Central memory CD8-positive, alpha-beta T cell (primary cell): ENCODE measurements around the gene HYAL2.

Experiments
- ATAC-seq: fragments of 150-1000 bp; cut with Tn5 transposase; replicated peaks from 2 replicates; pipeline ENCODE4 v1.10.0; 2022; ENCODE audit warnings: mild to moderate bottlenecking, moderate FRiP score, moderate number of reproducible peaks; ENCODE audit not compliant: poor library complexity, severe bottlenecking; ENCODE audit errors: extremely low read depth
- DNase-seq, 2 donors: peaks; one replicate each; pipeline ENCODE4 v3.0.0; 2021; ENCODE audit warnings: low spot score in 2 of 2
- H3K27ac Mint-ChIP-seq: one replicate; pipeline ENCODE4 v1.8.0; 2022; ENCODE audit warnings: low read depth, mild to moderate bottlenecking, moderate library complexity, mixed read lengths
- H3K27me3 Mint-ChIP-seq: one replicate; pipeline ENCODE4 v1.8.0; 2022; ENCODE audit warnings: mixed read lengths
- H3K36me3 Mint-ChIP-seq: one replicate; pipeline ENCODE4 v1.8.0; 2022; ENCODE audit warnings: mild to moderate bottlenecking, moderate library complexity, mixed read lengths; ENCODE audit not compliant: insufficient read depth
- H3K4me1 Mint-ChIP-seq: one replicate; pipeline ENCODE4 v1.8.0; 2022; ENCODE audit warnings: mixed read lengths
- H3K4me3 Mint-ChIP-seq: one replicate; pipeline ENCODE4 v1.8.0; 2022; ENCODE audit warnings: mild to moderate bottlenecking, moderate library complexity, mixed read lengths
- H3K9me3 Mint-ChIP-seq: one replicate; pipeline ENCODE4 v1.8.0; 2022; ENCODE audit warnings: mixed read lengths

HYAL2 gene, protein sequence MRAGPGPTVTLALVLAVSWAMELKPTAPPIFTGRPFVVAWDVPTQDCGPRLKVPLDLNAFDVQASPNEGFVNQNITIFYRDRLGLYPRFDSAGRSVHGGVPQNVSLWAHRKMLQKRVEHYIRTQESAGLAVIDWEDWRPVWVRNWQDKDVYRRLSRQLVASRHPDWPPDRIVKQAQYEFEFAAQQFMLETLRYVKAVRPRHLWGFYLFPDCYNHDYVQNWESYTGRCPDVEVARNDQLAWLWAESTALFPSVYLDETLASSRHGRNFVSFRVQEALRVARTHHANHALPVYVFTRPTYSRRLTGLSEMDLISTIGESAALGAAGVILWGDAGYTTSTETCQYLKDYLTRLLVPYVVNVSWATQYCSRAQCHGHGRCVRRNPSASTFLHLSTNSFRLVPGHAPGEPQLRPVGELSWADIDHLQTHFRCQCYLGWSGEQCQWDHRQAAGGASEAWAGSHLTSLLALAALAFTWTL

DNA sequence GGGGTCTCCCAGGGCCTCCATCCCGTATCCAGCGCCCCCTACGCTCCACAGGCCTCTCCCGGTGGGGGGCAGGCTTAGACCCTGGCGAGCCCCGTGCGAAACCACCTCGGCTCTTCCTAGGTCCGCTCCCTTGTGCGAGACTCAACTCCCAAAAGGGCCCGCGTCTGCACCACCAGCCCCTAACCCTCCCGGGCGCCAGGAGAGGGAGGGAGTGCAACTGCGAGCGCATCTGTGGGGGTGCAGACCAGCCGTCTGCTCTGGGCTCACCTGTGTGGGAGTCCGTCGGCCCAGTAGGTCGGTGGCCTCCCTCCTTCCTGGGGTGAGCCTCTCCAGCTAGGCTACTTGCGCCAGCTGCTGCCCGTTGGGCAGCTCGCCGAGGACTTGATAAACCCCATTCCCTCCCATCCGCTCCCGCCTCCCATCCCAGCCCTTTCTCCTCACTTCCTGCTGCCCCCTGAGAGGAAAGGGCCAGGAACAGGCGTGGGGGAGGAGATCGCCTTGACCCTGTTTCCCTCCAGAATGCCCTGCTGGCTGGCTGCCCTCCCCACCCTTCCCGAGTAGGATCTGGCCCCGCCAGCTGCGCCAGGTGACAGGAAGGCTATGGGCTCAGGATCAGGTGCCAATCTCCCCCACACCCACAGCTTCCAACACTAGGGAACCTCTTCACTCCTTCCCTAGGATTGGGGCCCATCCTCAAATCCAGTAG lies at the start of gene HYAL2:
HYAL2 (minus strand) TSS at position 360 of the 706 bp plus-strand sequence. CDS start 2,256 bp downstream, outside the sequence.
- Mint-ChIP-seq H3K27ac (peak within 1 kb of the TSS; percentile 83), H3K4me1 (peaks cover 55% of the 10 kb centered on the region), H3K36me3 (peaks cover 3% of the 10 kb centered on the region), H3K4me3 (peak within 1 kb of the TSS; percentile 85), H3K9me3 (no peaks in the 10 kb centered on the region), H3K27me3 (no peaks in the 10 kb centered on the region)
- ATAC-seq = no peak
- no peak for DNase-seq

DNA sequence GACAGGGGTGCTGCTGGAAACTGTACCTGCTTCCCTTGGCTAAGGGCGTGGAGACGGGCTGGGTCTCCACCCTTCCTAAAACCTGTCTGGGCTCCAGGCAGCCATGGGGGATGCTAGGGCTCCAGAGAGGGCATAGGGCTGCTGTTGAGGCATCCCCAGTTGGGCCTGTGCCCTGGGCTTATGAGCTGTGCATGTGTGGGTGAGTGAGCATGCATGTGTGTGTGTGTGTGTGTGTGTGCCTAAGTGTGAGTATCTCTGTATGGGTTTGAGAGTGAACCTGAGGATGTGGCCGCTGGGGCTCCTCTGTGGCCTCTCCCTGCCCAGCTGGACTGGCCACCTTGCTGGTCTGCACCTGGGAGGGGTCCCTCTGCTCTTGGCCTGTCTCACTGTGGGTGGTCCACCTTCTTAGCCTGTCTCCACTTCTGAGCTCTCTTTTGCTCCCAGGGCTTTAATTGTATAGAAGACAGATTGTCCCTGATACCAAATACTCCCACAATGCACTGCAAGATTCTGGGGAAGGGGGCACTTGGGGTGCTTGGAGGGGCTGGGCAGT lies 48.7 kb upstream of the HYAL2 start:
- H3K36me3 Mint-ChIP-seq = peaks cover 3% of the 10 kb centered on the region
- H3K9me3 Mint-ChIP-seq = no peaks in the 10 kb centered on the region
- H3K27me3 Mint-ChIP-seq = no peaks in the 10 kb centered on the region
- H3K4me1 Mint-ChIP-seq = peaks cover 34% of the 10 kb centered on the region
- no peak overlapping the region for H3K27ac Mint-ChIP-seq
- H3K4me3 Mint-ChIP-seq = no peak overlapping the region
- ATAC-seq (no peak), DNase-seq (no peak)

DNA sequence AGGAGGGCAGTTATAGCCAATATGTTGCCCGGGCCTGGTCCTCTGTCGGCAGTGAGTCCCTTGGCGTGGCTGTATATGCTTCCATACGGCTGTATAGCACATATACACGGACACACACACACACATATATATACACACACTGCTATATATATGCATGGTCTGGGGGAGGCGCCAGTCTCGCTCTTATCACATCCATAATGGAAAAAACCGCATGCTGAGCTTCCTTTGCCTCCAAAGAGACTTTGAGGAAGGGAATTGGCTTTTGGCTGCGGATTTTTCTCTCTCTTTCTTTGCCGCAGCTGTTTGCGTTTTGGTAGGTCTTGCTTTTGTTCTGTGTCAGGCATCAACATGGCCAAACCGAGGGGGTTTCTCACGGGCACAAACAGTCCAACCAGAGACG lies 48.0 kb upstream of the HYAL2 start:
- no peak for ATAC-seq
- Mint-ChIP-seq H3K4me3 (no peak overlapping the region), H3K36me3 (peaks cover 3% of the 10 kb centered on the region), H3K27ac (no peak overlapping the region), H3K4me1 (peaks cover 40% of the 10 kb centered on the region), H3K9me3 (no peaks in the 10 kb centered on the region), H3K27me3 (no peaks in the 10 kb centered on the region)
- no peak for DNase-seq

DNA sequence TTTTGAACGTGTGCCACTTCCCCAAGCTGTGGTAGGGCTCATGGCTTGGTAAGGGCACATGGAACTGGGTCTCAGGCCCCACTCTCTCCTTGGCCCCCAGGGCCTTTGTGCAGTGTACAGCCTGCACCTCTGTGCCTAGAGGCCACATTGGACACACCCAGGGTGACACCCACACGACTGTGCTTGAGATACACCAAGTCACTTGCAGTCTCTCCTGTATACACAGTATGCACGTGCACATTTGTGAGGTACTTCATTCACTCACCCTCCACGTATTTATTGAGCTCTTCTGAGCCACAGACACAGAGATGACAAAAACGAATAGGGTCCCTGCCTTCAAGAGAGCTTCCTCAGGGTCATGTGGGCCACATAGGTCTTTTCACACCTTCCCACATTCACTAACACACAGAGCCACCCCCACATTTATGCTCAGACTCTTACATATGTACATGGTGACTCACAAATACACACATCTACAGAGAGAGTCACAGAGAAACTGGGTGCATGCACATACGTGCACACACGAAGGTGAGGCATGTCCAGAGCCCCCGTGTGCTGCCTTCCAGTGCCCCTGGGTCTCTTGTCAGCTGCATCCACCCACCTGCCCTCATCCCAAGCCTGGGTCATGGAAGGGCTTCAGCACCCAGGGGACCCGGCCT lies 46.6 kb upstream of the HYAL2 start:
- H3K4me1 Mint-ChIP-seq = peaks cover 44% of the 10 kb centered on the region
- peaks cover 4% of the 10 kb centered on the region for H3K36me3 Mint-ChIP-seq
- ATAC-seq = no peak
- H3K9me3 Mint-ChIP-seq = no peaks in the 10 kb centered on the region
- H3K4me3 Mint-ChIP-seq = no peak overlapping the region
- H3K27me3 Mint-ChIP-seq = no peaks in the 10 kb centered on the region
- no peak overlapping the region for H3K27ac Mint-ChIP-seq
- DNase-seq = no peak

DNA sequence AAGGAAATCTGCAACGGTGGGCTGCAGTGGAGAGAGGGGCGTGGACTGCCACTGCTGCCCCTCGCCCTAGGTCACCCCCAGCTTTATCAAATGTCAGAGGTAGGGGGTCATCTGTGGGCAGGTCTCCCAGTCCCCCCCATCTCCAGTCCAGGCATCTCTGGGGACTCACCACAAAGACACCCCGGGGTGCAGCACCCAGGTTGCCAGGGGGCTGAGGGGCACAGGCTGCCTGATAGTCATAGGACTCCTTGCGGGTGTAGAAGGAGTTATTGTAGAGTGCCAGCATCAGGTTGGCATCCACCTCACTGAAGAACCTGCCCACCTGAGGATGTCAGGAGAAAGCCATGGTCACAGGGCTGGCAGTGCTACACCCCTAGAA lies 43.3 kb upstream of the HYAL2 start:
- ATAC-seq = no peak
- Mint-ChIP-seq H3K36me3 (peaks cover 6% of the 10 kb centered on the region), H3K4me1 (peaks cover 30% of the 10 kb centered on the region), H3K27ac (peak overlapping the region; percentile 93), H3K27me3 (no peaks in the 10 kb centered on the region), H3K9me3 (no peaks in the 10 kb centered on the region), H3K4me3 (peak overlapping the region; percentile 85)
- no peak for DNase-seq

DNA sequence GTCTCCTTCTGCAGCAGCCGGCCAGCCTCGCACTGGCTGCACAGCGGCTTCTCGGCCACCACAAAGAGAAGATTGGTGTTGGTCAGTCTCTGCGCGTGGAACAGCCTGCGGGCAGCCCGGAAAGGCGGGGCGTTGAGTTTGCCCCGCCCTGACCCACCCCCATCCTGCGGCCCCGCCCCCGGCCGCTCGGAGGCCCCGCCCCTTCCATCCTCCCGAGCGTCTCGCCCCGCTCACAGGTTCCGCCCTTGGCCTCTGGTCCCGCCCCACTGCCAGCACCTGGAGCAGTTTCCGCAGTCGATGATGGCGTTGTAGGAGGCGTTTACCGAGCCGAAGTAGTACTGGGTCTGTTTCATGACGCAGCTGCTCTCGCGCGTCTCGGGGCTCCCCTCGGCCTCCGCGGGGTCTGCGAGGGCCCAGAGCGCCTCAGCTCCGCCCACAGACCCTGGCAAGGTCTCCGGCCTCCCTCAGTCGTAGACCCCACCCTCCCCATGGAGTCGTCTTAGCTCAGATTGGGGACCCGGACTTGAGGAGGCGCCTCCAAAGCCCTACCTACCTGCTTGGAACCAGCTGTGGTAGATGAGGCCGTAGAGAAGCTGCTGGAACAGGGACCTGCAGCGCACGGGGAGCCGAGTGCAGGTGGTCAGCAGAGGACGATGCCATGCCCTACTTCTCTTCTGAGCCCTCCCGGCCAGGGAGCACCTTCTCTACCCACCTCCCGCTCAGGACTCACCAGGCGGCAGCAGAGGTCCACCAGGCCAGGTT lies 42.7 kb upstream of the HYAL2 start:
- ATAC-seq (peak; percentile 98), DNase-seq (peak; percentile 85 to 90)
- H3K36me3 Mint-ChIP-seq = peaks cover 6% of the 10 kb centered on the region
- H3K4me1 Mint-ChIP-seq = peaks cover 30% of the 10 kb centered on the region
- H3K27ac Mint-ChIP-seq = peak overlapping the region; percentile 93
- no peaks in the 10 kb centered on the region for H3K27me3 Mint-ChIP-seq
- H3K4me3 Mint-ChIP-seq = peak overlapping the region; percentile 85
- no peaks in the 10 kb centered on the region for H3K9me3 Mint-ChIP-seq

DNA sequence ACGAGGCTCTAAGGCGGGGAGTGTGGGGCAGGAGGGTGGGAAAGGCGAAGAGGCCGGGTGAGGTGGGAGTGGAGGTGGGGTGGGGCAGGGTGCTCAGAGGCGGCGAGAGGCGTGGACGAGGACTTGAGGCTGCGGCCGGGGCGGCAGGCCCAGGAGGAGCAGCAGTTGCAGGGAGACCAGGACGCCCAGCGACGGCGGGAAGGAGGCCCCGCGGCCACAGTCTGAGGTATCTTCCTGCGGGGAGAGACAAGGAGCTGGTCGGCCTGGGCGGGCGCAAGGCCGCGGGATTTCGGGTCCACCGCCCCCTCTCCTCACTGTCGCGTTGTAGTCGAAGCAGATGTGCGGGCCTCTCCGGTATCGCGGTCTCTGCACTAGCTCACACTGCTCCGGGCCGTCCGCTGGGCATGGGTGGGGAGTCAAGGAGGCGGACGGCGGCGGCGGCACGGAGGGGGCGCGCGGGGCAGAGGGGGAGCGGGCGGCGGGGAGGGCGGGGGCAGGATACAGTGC lies 42.1 kb upstream of the HYAL2 start:
- DNase-seq (no peak), ATAC-seq (no peak)
- H3K36me3 Mint-ChIP-seq = peaks cover 6% of the 10 kb centered on the region
- peak overlapping the region; percentile 85 for H3K4me3 Mint-ChIP-seq
- peak overlapping the region; percentile 64 for H3K27ac Mint-ChIP-seq
- H3K27me3 Mint-ChIP-seq = no peaks in the 10 kb centered on the region
- H3K9me3 Mint-ChIP-seq = no peaks in the 10 kb centered on the region
- peaks cover 32% of the 10 kb centered on the region for H3K4me1 Mint-ChIP-seq

DNA sequence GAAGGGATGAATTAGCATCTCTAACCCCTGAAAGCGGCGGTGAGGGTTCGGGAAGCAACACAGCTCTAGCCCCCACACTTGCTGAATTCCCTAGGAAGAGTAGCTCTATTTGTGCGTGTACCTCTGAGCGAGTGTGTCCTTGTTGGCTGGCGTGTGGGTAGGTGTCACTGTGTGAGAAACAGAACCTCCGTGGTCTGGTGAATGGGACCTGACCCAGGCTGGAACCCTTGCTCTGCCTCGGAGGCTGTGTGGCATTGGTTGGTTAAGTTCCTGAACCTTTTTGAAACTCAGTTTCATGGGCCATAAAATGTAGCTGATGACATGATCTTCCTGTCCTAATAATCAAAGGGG lies 37.2 kb upstream of the HYAL2 start:
- peak; percentile 11 for ATAC-seq
- DNase-seq = no peak

DNA sequence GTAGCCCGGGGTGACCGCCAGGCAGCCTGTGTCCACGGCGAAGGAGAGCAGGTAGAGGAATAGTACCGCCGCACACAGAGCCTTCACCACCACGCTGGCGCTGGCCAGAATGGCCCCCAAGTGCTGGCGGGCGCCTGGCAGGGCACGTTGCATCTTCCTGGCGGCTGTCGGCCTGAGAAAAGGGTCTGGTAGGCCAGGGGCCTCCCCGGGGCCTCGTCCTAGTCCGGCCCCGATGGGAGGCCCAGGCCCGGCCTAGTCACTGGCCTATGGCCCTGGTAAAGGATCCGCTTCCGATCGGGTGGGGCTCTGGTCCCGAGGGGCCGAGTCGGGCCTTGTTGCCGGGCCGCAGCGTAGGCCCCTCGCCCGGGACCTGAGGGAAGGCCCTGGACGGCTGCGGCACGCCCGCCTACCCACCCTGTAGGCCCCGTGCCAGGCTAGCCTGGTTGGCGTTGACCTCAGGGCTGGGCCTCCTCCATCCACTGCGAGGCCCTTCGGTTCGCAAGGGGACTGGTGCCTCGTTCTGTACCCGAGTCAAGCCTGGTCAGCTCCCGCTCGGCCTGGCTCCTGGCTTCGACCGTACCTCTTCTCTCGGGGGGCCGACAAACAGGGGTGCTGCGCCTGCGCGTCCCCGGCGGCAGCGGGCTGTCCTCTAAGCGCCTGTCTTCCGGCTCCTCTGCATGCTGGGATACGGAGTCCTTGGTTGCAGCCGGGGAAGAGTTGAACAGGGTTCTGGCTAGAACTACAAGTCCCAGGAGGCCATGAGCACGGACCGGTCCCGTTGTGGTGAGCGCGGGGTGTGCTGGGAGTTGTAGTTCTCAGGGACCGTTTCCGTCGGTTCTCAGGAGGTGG lies 36.6 kb upstream of the HYAL2 start, which contains the start of gene TMEM115:
TMEM115 (minus strand) TSS at position 611 of the 849 bp plus-strand sequence; CDS start at position 153, 458 bp downstream.
- peaks cover 44% of the 10 kb centered on the region for H3K4me1 Mint-ChIP-seq
- DNase-seq = peak; percentile 80 to 92
- peak within 1 kb of the TSS; percentile 97 for H3K4me3 Mint-ChIP-seq
- no peaks in the 10 kb centered on the region for H3K9me3 Mint-ChIP-seq
- H3K27ac Mint-ChIP-seq = peak within 1 kb of the TSS; percentile 98
- H3K36me3 Mint-ChIP-seq = peaks cover 13% of the 10 kb centered on the region
- ATAC-seq = peak; percentile 100
- H3K27me3 Mint-ChIP-seq = no peaks in the 10 kb centered on the region

More for the DNA sequence above, 37.2 kb upstream of the HYAL2 start:
- peak overlapping the region; percentile 98 for H3K27ac Mint-ChIP-seq
- no peaks in the 10 kb centered on the region for H3K27me3 Mint-ChIP-seq
- H3K4me1 Mint-ChIP-seq = peaks cover 40% of the 10 kb centered on the region
- peaks cover 8% of the 10 kb centered on the region for H3K36me3 Mint-ChIP-seq
- peak overlapping the region; percentile 97 for H3K4me3 Mint-ChIP-seq
- no peaks in the 10 kb centered on the region for H3K9me3 Mint-ChIP-seq

DNA sequence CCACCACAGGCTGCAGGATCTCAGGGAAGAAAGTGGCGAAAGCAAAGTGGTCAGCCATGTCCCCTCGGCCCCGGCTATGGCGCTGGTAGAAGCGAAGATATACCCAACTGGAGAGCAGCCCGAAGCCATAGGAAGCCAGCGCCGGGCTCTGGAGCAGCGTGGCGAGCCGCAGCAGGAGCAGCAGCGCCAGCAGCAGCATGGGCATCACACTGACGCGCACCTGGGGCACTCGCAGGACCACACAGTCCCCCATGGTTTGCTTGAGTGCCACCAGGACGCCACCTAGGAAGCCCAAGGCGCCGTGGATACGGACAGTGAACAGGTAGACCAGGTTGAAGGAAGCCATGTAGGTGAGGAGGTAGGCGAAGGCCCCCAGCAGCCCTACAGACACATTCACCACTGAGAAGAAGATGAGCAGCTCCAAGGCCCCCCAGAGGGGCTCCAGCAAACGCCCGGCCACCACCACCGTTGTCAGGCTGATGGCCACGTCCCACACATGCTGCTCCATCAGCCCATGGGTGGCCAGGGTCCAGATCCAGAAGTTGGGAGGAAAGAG lies 35.9 kb upstream of the HYAL2 start:
- DNase-seq = no peak

DNA sequence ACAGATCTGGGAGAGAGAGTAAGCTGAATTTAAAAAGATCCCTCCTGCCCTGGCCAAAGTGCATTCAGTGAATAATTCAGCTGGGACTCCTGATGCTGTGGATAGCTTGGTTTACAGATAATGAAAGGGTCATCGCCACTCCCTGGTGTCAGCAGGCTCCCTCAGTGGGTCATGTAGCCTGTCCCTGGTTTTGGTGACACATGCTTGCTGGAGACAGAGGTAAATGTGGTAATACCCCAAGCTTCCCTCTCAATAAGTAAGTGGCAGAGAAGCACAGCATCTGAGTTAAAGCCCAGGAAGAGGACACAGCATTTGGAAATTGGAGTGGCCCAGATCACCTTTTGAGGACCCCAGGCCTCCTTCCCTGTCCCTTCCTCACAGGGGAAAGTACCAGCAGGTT lies 34.9 kb upstream of the HYAL2 start:
- H3K27ac Mint-ChIP-seq = no peak overlapping the region

More for the DNA sequence above, 35.9 kb upstream of the HYAL2 start:
- peak overlapping the region; percentile 98 for H3K27ac Mint-ChIP-seq
- peaks cover 16% of the 10 kb centered on the region for H3K36me3 Mint-ChIP-seq
- peak overlapping the region; percentile 97 for H3K4me3 Mint-ChIP-seq
- no peak for ATAC-seq
- no peaks in the 10 kb centered on the region for H3K9me3 Mint-ChIP-seq
- H3K4me1 Mint-ChIP-seq = peaks cover 47% of the 10 kb centered on the region
- H3K27me3 Mint-ChIP-seq = no peaks in the 10 kb centered on the region

More for the DNA sequence above, 34.9 kb upstream of the HYAL2 start:
- DNase-seq (no peak), ATAC-seq (no peak)
- Mint-ChIP-seq H3K4me3 (peak overlapping the region; percentile 97), H3K4me1 (peaks cover 47% of the 10 kb centered on the region), H3K9me3 (no peaks in the 10 kb centered on the region), H3K36me3 (peaks cover 19% of the 10 kb centered on the region), H3K27me3 (no peaks in the 10 kb centered on the region)
